A549 (cell line): ENCODE data around the gene PAQR6. TPM values are rescaled to one million over a fixed set of nuclear protein-coding genes. Genes with fewer than 3 reads are reported as not detected.

Source experiments
- ATAC-seq, 2 experiments: fragments of 200-7000 bp in 1 of 2; fragments of >200 bp in 1 of 2; cut with Nextera tagmentation in 1 of 2; cut with Tn5 transposase in 1 of 2; 3 replicates each; pipeline versions ENCODE4 v1.8.0 to v1.9.1; 2018 to 2020; ENCODE audit warnings: mild to moderate bottlenecking in 1 of 2, moderate library complexity in 1 of 2
- CTCF ChIA-PET: fragments of 300-600 bp; sonication (Branson Sonifier 250); formaldehyde crosslinking; extraction: SDS; loops from one replicate; lab custom pipeline; 2021; ENCODE audit warnings: antibody characterized with exemption, inconsistent platforms; lab: Yijun Ruan, JAX
- POLR2A ChIA-PET: fragments of 350-600 bp; formaldehyde crosslinking; extraction: SDS; loops from one replicate; lab custom pipeline; 2021; ENCODE audit warnings: antibody characterized with exemption, inconsistent platforms; lab: Yijun Ruan, JAX
- DNase-seq, 2 experiments: peaks; one replicate each; pipeline versions ENCODE4 v3.0.0 to v3.0.0-alpha.2; 2011 to 2016; ENCODE audit warnings: low read depth in 1 of 2, low spot score in 1 of 2
- FAIRE-seq: peaks from 2 replicates; lab custom pipeline; 2011; peaks lifted over from hg19 to GRCh38; lab: Jason Lieb, UNC
- H3K27ac ChIP-seq, 2 experiments: fragments of >200 bp; sonication (Bioruptor Twin); formaldehyde crosslinking; 3 replicates each; pipeline ENCODE4 v1.5.1; 2016 to 2017
- H3K4me1 ChIP-seq: fragments of >200 bp; sonication (Bioruptor Twin); formaldehyde crosslinking; 3 replicates; pipeline ENCODE4 v1.6.1; 2016
- H3K4me2 ChIP-seq: fragments of >200 bp; sonication (Bioruptor Twin); formaldehyde crosslinking; 3 replicates; pipeline ENCODE4 v1.6.1; 2016
- H3K4me3 ChIP-seq: fragments of >200 bp; sonication (Bioruptor Twin); formaldehyde crosslinking; 3 replicates; pipeline ENCODE4 v1.5.1; 2016
- H3K9me3 ChIP-seq: fragments of >200 bp; sonication (Bioruptor Twin); formaldehyde crosslinking; 3 replicates; pipeline ENCODE4 v1.6.1; 2016
- BCL3 ChIP-seq: fragments of >200 bp; sonication (Bioruptor Twin); formaldehyde crosslinking; IDR thresholded peaks from 3 replicates; pipeline ENCODE4 v1.6.1; 2016
- EHMT2 ChIP-seq: fragments of 200-600 bp; sonication (generic); IDR thresholded peaks from 2 replicates; pipeline ENCODE4 v1.6.1; 2016; ENCODE audit warnings: antibody characterized with exemption, low read depth, mild to moderate bottlenecking, moderate library complexity
- ELK1 ChIP-seq: fragments of 150-350 bp; IDR thresholded peaks from 2 replicates; pipeline ENCODE4 v1.6.1; 2014; ENCODE audit warnings: low read depth, mild to moderate bottlenecking, low read length
- EP300 ChIP-seq, 2 experiments: fragments of >200 bp; sonication (Bioruptor Twin); formaldehyde crosslinking; IDR thresholded peaks; 2 replicates in 1 of 2; 3 replicates in 1 of 2; pipeline ENCODE4 v1.6.1; 2016 to 2017
- FOSL2 ChIP-seq, 2 experiments: fragments of 450-650 bp in 1 of 2; fragments of >200 bp in 1 of 2; sonication (Bioruptor Twin) in 1 of 2; formaldehyde crosslinking; IDR thresholded peaks; 2 replicates each; pipeline versions ENCODE4 v1.5.0 to v1.6.1; 2016 to 2020; ENCODE audit warnings: mild to moderate bottlenecking in 1 of 2, moderate library complexity in 1 of 2
- GATA3 ChIP-seq: IDR thresholded peaks from 2 replicates; pipeline ENCODE4 v1.6.1; 2012; ENCODE audit warnings: borderline replicate concordance
- HDAC2 ChIP-seq: fragments of 200-600 bp; sonication (generic); IDR thresholded peaks from 2 replicates; pipeline ENCODE4 v1.6.1; 2016
- HMGXB4 ChIP-seq: fragments of 250-450 bp; sonication (Bioruptor Pico); IDR thresholded peaks from 2 replicates; pipeline ENCODE4 v1.5.0; 2021; ENCODE audit warnings: mild to moderate bottlenecking, moderate library complexity, borderline replicate concordance
- HOXB5 ChIP-seq: fragments of 250-450 bp; sonication (Bioruptor Pico); IDR thresholded peaks from 2 replicates; pipeline ENCODE4 v1.5.0; 2020; ENCODE audit warnings: mild to moderate bottlenecking, moderate library complexity
- JUN ChIP-seq, 2 experiments: fragments of >200 bp; sonication (Bioruptor Twin); formaldehyde crosslinking; IDR thresholded peaks; 2 replicates in 1 of 2; 3 replicates in 1 of 2; pipeline ENCODE4 v1.6.1; 2016 to 2017
- JUNB ChIP-seq: fragments of >200 bp; sonication (Bioruptor Twin); formaldehyde crosslinking; IDR thresholded peaks from 2 replicates; pipeline ENCODE4 v1.6.1; 2016
- KDM1A ChIP-seq: fragments of 200-600 bp; sonication (generic); IDR thresholded peaks from 2 replicates; pipeline ENCODE4 v1.6.1; 2016; ENCODE audit warnings: low read depth, mild to moderate bottlenecking
- KDM5A ChIP-seq: fragments of 200-600 bp; sonication (generic); IDR thresholded peaks from 2 replicates; pipeline ENCODE4 v1.6.1; 2016; ENCODE audit warnings: antibody characterized with exemption, mild to moderate bottlenecking
- MAZ ChIP-seq: fragments of 150-350 bp; IDR thresholded peaks from 2 replicates; pipeline ENCODE4 v1.6.1; 2014; ENCODE audit warnings: antibody characterized with exemption, low read depth, low read length, borderline replicate concordance
- NPAS2 ChIP-seq: fragments of 250-450 bp; sonication (Bioruptor Pico); IDR thresholded peaks from 2 replicates; pipeline ENCODE4 v1.8.0; 2022; ENCODE audit warnings: mild to moderate bottlenecking, moderate library complexity, borderline replicate concordance
- POLR2AphosphoS2 ChIP-seq: conservative IDR thresholded peaks from 2 replicates; pipeline ENCODE4 v1.6.1; 2012; ENCODE audit warnings: low read length, improper control_type of control experiment, inconsistent platforms
- RCOR1 ChIP-seq: fragments of 150-350 bp; IDR thresholded peaks from 2 replicates; pipeline ENCODE4 v1.6.1; 2014; ENCODE audit warnings: antibody characterized with exemption, low read length, low read depth
- SREBF2 ChIP-seq: fragments of 450-650 bp; IDR thresholded peaks from 2 replicates; pipeline ENCODE4 v1.6.1; 2014; ENCODE audit warnings: mild to moderate bottlenecking, moderate library complexity
- TP53 ChIP-seq: fragments of 250-450 bp; sonication (Bioruptor Pico); IDR thresholded peaks from 2 replicates; pipeline ENCODE4 v1.5.0; 2021; ENCODE audit warnings: mild to moderate bottlenecking, moderate library complexity
- USF2 ChIP-seq: fragments of 450-650 bp; IDR thresholded peaks from 2 replicates; pipeline ENCODE4 v1.6.1; 2014; ENCODE audit warnings: antibody characterized with exemption
- WGBS: methylation state at CpG from one replicate; pipeline ENCODE4 v1.1.6; 2017; ENCODE audit errors: missing lambda C conversion rate; 5-methylcytosine and 5-hydroxymethylcytosine counted together
- polyA plus RNA-seq, 4 experiments: library from polyadenylated mRNA; depleted of rRNA in 3 of 4; stranded (reverse); fragments of >200 nt; fragmentation: RNase III in 1 of 4; extraction: RNeasy Plus Mini Kit Qiagen cat#74134 plus additional on column Dnase treatment in 1 of 4; gene quantifications; 2 replicates in 3 of 4; 3 replicates in 1 of 4; pipeline ENCODE4 v1.2.3, GENCODE V29; 2011 to 2017
- TF ChIP-seq, protein P1 (sequence below): fragments of 250-450 bp; sonication (Bioruptor Pico); IDR thresholded peaks from 2 replicates; pipeline ENCODE4 v1.5.0; 2020; ENCODE audit warnings: low read depth, mild to moderate bottlenecking, moderate library complexity
- TF ChIP-seq, protein P2 (sequence below): fragments of 200-600 bp; sonication (generic); IDR thresholded peaks from 2 replicates; pipeline ENCODE4 v1.6.1; 2016; ENCODE audit warnings: antibody characterized with exemption, mild to moderate bottlenecking, moderate library complexity

Gene PAQR6
- polyA plus RNA-seq, 2 of the 4 experiments (the other 2 are of a cell fraction): 2.4 to 8.6 TPM

DNA sequence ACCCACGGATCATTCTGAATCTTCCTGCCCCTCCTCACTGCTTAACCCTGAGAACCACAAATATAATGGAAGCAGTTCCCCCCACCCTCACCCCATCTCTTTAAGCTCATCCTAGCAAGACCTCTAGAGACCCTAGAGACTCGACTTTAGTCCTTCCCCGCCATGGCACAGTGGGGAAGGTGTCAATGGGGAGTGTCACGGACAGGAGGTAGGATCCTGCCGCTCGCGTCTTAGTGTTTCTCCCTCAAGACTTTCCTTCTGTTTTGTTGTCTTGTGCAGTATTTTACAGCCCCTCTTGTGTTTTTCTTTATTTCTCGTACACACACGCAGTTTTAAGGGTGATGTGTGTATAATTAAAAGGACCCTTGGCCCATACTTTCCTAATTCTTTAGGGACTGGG, 35.7 kb downstream of the PAQR6 start:
- no peak for TF ChIP-seq JUN (IDR thresholded peaks at IDR 0.05)
- no peak for TF ChIP-seq SREBF2
- 0 out of 2 replicates have a peak, but pooled peaks have one; percentile 7 for TF ChIP-seq GATA3
- TF ChIP-seq, protein P1, sequence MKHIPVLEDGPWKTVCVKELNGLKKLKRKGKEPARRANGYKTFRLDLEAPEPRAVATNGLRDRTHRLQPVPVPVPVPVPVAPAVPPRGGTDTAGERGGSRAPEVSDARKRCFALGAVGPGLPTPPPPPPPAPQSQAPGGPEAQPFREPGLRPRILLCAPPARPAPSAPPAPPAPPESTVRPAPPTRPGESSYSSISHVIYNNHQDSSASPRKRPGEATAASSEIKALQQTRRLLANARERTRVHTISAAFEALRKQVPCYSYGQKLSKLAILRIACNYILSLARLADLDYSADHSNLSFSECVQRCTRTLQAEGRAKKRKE (CRISPR knock-in tag): no peak
- no peak for TF ChIP-seq USF2
- FAIRE-seq (no peak), ATAC-seq (no peak)

DNA sequence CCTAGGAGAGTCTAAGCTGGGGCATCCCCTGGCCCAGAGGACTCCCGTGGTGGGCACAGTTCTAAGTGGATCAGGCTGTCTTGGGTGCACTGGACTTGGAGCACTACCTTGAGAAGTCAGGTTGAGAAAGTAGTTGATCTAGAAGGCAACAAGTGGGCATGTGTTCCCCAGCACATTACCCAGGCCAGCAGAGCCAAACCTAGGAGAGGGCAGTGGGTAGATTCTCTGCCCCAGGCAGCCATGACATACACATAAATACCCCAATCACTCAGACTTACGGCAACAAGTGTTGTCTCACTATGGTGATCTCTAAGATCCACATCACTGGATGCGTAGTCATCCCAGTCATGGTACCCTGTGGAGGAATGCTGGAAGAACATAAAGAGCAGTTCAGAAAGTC, 36.6 kb downstream of the PAQR6 start:
- H3K4me3 ChIP-seq: no peak overlapping the region
- H3K27ac ChIP-seq: no peak overlapping the region
- ChIA-PET CTCF (interaction anchor here (0.6 to 7.9 kb wide), 8 partner anchors 11 to 145 kb away, joined by 3 to 84 read pairs (median 4); partner anchors contain the start of gene SLC25A44), POLR2A (no interaction called here)
- WGBS: 87% methylated on average over 3 of the region's 3 CpGs
- TF ChIP-seq JUNB: no peak
- TF ChIP-seq RCOR1: no peak
- TF ChIP-seq ELK1: no peak
- TF ChIP-seq USF2: no peak
- TF ChIP-seq JUN (IDR thresholded peaks at IDR 0.05): no peak
- no peak for TF ChIP-seq BCL3
- TF ChIP-seq HOXB5: no peak
- TF ChIP-seq, protein P2, sequence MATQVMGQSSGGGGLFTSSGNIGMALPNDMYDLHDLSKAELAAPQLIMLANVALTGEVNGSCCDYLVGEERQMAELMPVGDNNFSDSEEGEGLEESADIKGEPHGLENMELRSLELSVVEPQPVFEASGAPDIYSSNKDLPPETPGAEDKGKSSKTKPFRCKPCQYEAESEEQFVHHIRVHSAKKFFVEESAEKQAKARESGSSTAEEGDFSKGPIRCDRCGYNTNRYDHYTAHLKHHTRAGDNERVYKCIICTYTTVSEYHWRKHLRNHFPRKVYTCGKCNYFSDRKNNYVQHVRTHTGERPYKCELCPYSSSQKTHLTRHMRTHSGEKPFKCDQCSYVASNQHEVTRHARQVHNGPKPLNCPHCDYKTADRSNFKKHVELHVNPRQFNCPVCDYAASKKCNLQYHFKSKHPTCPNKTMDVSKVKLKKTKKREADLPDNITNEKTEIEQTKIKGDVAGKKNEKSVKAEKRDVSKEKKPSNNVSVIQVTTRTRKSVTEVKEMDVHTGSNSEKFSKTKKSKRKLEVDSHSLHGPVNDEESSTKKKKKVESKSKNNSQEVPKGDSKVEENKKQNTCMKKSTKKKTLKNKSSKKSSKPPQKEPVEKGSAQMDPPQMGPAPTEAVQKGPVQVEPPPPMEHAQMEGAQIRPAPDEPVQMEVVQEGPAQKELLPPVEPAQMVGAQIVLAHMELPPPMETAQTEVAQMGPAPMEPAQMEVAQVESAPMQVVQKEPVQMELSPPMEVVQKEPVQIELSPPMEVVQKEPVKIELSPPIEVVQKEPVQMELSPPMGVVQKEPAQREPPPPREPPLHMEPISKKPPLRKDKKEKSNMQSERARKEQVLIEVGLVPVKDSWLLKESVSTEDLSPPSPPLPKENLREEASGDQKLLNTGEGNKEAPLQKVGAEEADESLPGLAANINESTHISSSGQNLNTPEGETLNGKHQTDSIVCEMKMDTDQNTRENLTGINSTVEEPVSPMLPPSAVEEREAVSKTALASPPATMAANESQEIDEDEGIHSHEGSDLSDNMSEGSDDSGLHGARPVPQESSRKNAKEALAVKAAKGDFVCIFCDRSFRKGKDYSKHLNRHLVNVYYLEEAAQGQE: no peak
- no peak for TF ChIP-seq HDAC2
- no peak for TF ChIP-seq EP300 (IDR thresholded peaks at IDR 0.05)
- TF ChIP-seq KDM5A: no peak
- no peak for TF ChIP-seq EHMT2
- no peak for TF ChIP-seq POLR2AphosphoS2
- no peak for TF ChIP-seq HMGXB4
- no peak for TF ChIP-seq NPAS2 (CRISPR knock-in tag)
- TF ChIP-seq TP53 (CRISPR knock-in tag): no peak
- TF ChIP-seq KDM1A: no peak
- TF ChIP-seq, protein P1 (CRISPR knock-in tag): no peak
- no peak for TF ChIP-seq FOSL2 (IDR thresholded peaks at IDR 0.05)
- no peak for TF ChIP-seq FOSL2 (CRISPR knock-in tag; IDR thresholded peaks at IDR 0.05)
- TF ChIP-seq MAZ: no peak
- ATAC-seq (no peak), DNase-seq (no peak), FAIRE-seq (no peak)
- no peak overlapping the region for H3K4me2 ChIP-seq
- H3K9me3 ChIP-seq: no peaks in the 10 kb centered on the region
- peaks cover 13% of the 10 kb centered on the region; the same call in 2 of the 3 replicates for H3K4me1 ChIP-seq

More for the DNA sequence above, 35.7 kb downstream of the PAQR6 start:
- CTCF ChIA-PET: interaction anchor here (0.9 to 7.9 kb wide), 6 partner anchors 11 to 146 kb away, joined by 3 to 84 read pairs (median 6); partner anchors contain the start of gene SLC25A44
- Histone ChIP-seq H3K9me3 (no peaks in the 10 kb centered on the region), H3K4me1 (peaks cover 13% of the 10 kb centered on the region; the same call in 2 of the 3 replicates), H3K4me3 (peak overlapping the region; percentile 65), H3K4me2 (peak overlapping the region; percentile 95), H3K27ac (peak overlapping the region; percentile 93 to 96)
- POLR2A ChIA-PET: interaction anchor here (0.9 to 2.1 kb wide), 18 partner anchors 8 to 289 kb away, joined by 3 to 37 read pairs (median 5); partner anchors contain the start of genes KHDC4, PAQR6 and SLC25A44
- DNase-seq: no peak
- WGBS: 89% methylated on average over 9 of the region's 9 CpGs
